Measurements from ENCODE around the gene CAPN5. TPM values are rescaled to one million over a fixed set of nuclear protein-coding genes. Genes with fewer than 3 reads are reported as not detected.

CAPN5 gene
- total RNA-seq, 3 donors from 2014 or later = 2.8 to 6.1 (median 3.6) TPM

GRCh38 chr11:77106759-77107158, 40.0 kb downstream of the CAPN5 start:
- DNase-seq (ENCODE audit: low spot score in 2 of 2) = no peak
- Histone ChIP-seq H3K27me3 (no peaks in the 10 kb centered on the region), H3K36me3 (no peaks in the 10 kb centered on the region), H3K4me1 (no peaks in the 10 kb centered on the region), H3K4me3 (no peak overlapping the region), H3K9me3 (no peaks in the 10 kb centered on the region), H3K27ac (no peak overlapping the region)
- intact Hi-C loops (cut with DNase I; ENCODE audit: low total_unique reads) = loop anchor here (1.0 kb wide), 1 partner anchor 48 kb away; no protein-coding TSS in a partner anchor
- TF ChIP-seq POLR2AphosphoS5 (IDR thresholded peaks at IDR 0.05) (no peak), CTCF (IDR thresholded peaks at IDR 0.05) (no peak), POLR2A (IDR thresholded peaks at IDR 0.05) (no peak)

DNA sequence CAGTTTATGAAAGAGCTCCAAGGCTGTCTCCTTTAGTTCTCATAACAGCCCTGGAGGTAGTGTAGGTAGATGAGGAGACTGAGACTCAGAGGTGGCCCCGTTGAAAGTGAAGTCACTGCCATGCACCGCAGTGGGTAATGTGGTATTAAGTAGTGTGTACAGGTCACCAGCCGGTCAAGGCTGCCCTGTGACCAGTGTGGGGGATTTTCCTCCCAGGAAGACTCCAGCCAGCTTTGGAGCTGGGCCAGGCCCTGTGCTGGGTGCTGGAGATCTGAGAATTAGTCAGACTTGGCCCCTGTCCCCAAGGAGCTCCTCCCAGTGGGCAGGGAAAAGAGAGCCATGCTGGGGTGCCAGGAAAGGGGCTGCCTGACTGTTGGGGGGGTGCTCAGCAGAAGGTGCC, 41.2 kb downstream of the CAPN5 start:
- Histone ChIP-seq H3K9me3 (no peaks in the 10 kb centered on the region), H3K36me3 (no peaks in the 10 kb centered on the region), H3K4me3 (no peak overlapping the region), H3K27ac (peak overlapping the region in 1 of 2 donors; percentile 12), H3K4me1 (no peaks in the 10 kb centered on the region), H3K27me3 (no peaks in the 10 kb centered on the region)
- no peak for DNase-seq (ENCODE audit: low spot score in 2 of 2)
- intact Hi-C loops (cut with DNase I; ENCODE audit: low total_unique reads) = no loop called here
- TF ChIP-seq POLR2AphosphoS5 (IDR thresholded peaks at IDR 0.05) = no peak
- TF ChIP-seq POLR2A (IDR thresholded peaks at IDR 0.05) = no peak
- no peak for TF ChIP-seq CTCF (IDR thresholded peaks at IDR 0.05)

- intact Hi-C loops (cut with DNase I; ENCODE audit: low total_unique reads) = no loop called here
- H3K27me3 ChIP-seq = no peaks in the 10 kb centered on the region
- no peaks in the 10 kb centered on the region for H3K36me3 ChIP-seq
- H3K27ac ChIP-seq = peak overlapping the region in 1 of 2 donors; percentile 12
- no peaks in the 10 kb centered on the region for H3K9me3 ChIP-seq
- DNase-seq (ENCODE audit: low spot score in 2 of 2) = no peak
- H3K4me1 ChIP-seq = no peaks in the 10 kb centered on the region
- TF ChIP-seq CTCF (IDR thresholded peaks at IDR 0.05) = no peak
- TF ChIP-seq POLR2AphosphoS5 (IDR thresholded peaks at IDR 0.05) = no peak
- TF ChIP-seq POLR2A (IDR thresholded peaks at IDR 0.05) = no peak
- no peak overlapping the region for H3K4me3 ChIP-seq
Measured at GRCh38 chr11:77108436-77108835, 41.7 kb downstream of the CAPN5 start.

DNA sequence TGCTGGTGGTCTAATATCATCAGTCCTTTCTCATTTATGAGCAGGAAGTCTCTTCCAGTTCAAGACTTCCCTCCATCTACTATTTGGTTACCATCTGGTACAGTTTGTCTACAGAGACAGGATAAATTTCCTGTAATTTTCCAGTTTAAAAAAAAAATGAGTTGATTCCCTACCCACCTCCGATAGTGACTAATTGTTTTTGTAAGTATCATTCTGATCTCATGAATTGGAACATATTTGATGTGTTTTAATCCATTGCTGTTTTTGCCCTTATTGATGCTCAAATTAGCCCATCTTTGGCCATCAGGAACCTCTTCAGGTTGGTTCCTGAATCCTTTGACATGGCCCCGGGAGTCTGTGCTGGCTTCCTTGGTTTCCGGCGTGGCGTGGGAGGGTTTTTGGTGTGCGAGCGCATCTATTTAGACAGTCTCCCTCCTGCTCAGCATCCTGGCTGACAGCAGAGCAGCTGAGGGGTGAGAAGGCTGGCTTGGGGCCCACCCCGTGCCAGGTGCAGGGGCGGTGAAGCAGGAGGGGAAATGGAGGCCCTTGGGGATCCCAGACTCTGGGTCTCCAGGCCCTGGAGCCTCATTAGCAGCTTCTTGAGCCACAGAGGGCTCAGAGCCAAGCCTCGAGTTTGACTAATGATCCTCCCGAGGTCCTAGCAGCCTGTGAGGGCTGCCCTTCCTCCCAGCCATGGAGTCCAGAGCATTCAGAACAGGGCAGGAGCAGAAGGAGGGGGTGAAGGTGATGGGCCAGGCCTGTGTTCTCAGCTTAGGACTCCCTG, 42.7 kb downstream of the CAPN5 start:
- Histone ChIP-seq H3K27me3 (no peaks in the 10 kb centered on the region), H3K4me3 (no peak overlapping the region), H3K9me3 (no peaks in the 10 kb centered on the region), H3K4me1 (no peaks in the 10 kb centered on the region), H3K27ac (peak overlapping the region in 1 of 2 donors; percentile 72), H3K36me3 (no peaks in the 10 kb centered on the region)
- intact Hi-C loops (cut with DNase I; ENCODE audit: low total_unique reads) = no loop called here
- DNase-seq (ENCODE audit: low spot score in 2 of 2) = no peak
- TF ChIP-seq CTCF (IDR thresholded peaks at IDR 0.05) (no peak), POLR2A (IDR thresholded peaks at IDR 0.05) (no peak), POLR2AphosphoS5 (IDR thresholded peaks at IDR 0.05) (no peak)

GRCh38 chr11:77110836-77111235, 44.1 kb downstream of the CAPN5 start:
- intact Hi-C loops (cut with DNase I; ENCODE audit: low total_unique reads) = no loop called here
- TF ChIP-seq CTCF (IDR thresholded peaks at IDR 0.05) = no peak
- no peak for TF ChIP-seq POLR2AphosphoS5 (IDR thresholded peaks at IDR 0.05)
- TF ChIP-seq POLR2A (IDR thresholded peaks at IDR 0.05) = no peak
- H3K36me3 ChIP-seq = no peaks in the 10 kb centered on the region
- H3K27ac ChIP-seq = no peak overlapping the region
- H3K27me3 ChIP-seq = no peaks in the 10 kb centered on the region
- H3K4me1 ChIP-seq = no peaks in the 10 kb centered on the region
- no peaks in the 10 kb centered on the region for H3K9me3 ChIP-seq
- no peak for DNase-seq (ENCODE audit: low spot score in 2 of 2)
- no peak overlapping the region for H3K4me3 ChIP-seq
